ENCODE measurements around the gene FGD2. TPM values are rescaled to one million over a fixed set of nuclear protein-coding genes. Genes with fewer than 3 reads are reported as not detected.

The FGD2 gene
- total and polyA plus RNA-seq, 7 donors, result 3.7 to 40.8 (median 20.1) TPM

- DNase-seq, result no peak
- intact Hi-C loops (cut with DNase I), result no loop called here
- WGBS, 2 donors, result 86 to 87% methylated on average over 15 of the region's 15 CpGs
- Histone ChIP-seq H3K4me3 (peak overlapping the region in 1 of 4 donors; percentile 44), H3K27ac (peak overlapping the region in 2 of 4 donors; percentile 0 to 22), H3K9me3 (no peaks in the 10 kb centered on the region), H3K4me1 (no peaks in the 10 kb centered on the region), H3K27me3 (no peaks in the 10 kb centered on the region), H3K36me3 (no peaks in the 10 kb centered on the region)
- TF ChIP-seq POLR2A (IDR thresholded peaks at IDR 0.05) (no peak), POLR2AphosphoS5 (IDR thresholded peaks at IDR 0.05) (no peak), CTCF (IDR thresholded peaks at IDR 0.05) (no peak), EP300 (IDR thresholded peaks at IDR 0.05) (no peak)
Measured at GRCh38 chr6:37008484-37009465, 3.3 kb downstream of the FGD2 start.

GRCh38 chr6:37010402-37010892, 5.0 kb downstream of the FGD2 start:
- intact Hi-C loops (cut with DNase I), result no loop called here
- WGBS, 2 donors, result 94% methylated on average over 10 of the region's 10 CpGs
- H3K27me3 ChIP-seq, result no peaks in the 10 kb centered on the region

GRCh38 chr6:37011656-37012378, 6.4 kb downstream of the FGD2 start:
- DNase-seq, result no peak
- Histone ChIP-seq H3K4me1 (no peaks in the 10 kb centered on the region), H3K27me3 (no peaks in the 10 kb centered on the region), H3K27ac (no peak overlapping the region), H3K36me3 (no peaks in the 10 kb centered on the region), H3K4me3 (no peak overlapping the region), H3K9me3 (no peaks in the 10 kb centered on the region)
- no peak for TF ChIP-seq POLR2AphosphoS5 (IDR thresholded peaks at IDR 0.05)
- WGBS, 2 donors, result 83 to 87% methylated on average over 11 of the region's 11 CpGs
- intact Hi-C loops (cut with DNase I), result no loop called here

More at GRCh38 chr6:37010402-37010892, 5.0 kb downstream of the FGD2 start:
- no peak overlapping the region for H3K27ac ChIP-seq
- H3K36me3 ChIP-seq, result no peaks in the 10 kb centered on the region
- H3K9me3 ChIP-seq, result no peaks in the 10 kb centered on the region
- TF ChIP-seq POLR2A (IDR thresholded peaks at IDR 0.05) (no peak), POLR2AphosphoS5 (IDR thresholded peaks at IDR 0.05) (no peak), EP300 (IDR thresholded peaks at IDR 0.05) (no peak), CTCF (IDR thresholded peaks at IDR 0.05) (no peak)
- no peaks in the 10 kb centered on the region for H3K4me1 ChIP-seq
- H3K4me3 ChIP-seq, result no peak overlapping the region
- no peak for DNase-seq

GRCh38 chr6:37013516-37014491, 8.3 kb downstream of the FGD2 start:
- TF ChIP-seq POLR2AphosphoS5 (IDR thresholded peaks at IDR 0.05) (no peak), CTCF (IDR thresholded peaks at IDR 0.05) (no peak), EP300 (IDR thresholded peaks at IDR 0.05) (no peak), POLR2A (IDR thresholded peaks at IDR 0.05) (no peak)
- no peak for DNase-seq
- Histone ChIP-seq H3K27me3 (no peaks in the 10 kb centered on the region), H3K27ac (no peak overlapping the region), H3K4me3 (no peak overlapping the region), H3K4me1 (peaks cover 0 to 11% (median 8%) of the 10 kb centered on the region in 4 donors), H3K36me3 (no peaks in the 10 kb centered on the region), H3K9me3 (no peaks in the 10 kb centered on the region)
- 91 to 92% methylated on average over 21 of the region's 21 CpGs for WGBS, 2 donors
- intact Hi-C loops (cut with DNase I), result no loop called here
